HUES64 (cell line): ENCODE measurements around the gene UBR2.
"Not testable (repeated sequence)": the region's sequence is repeated elsewhere in the genome, so short reads cannot be mapped to it uniquely, and the experiment has no call there.

Experiments
- H3K27ac ChIP-seq: 2 replicates; pipeline ENCODE4 v1.7.0; 2013; ENCODE audit warnings: low read depth, low read length, inconsistent platforms
- H3K27me3 ChIP-seq: 2 replicates; pipeline ENCODE4 v1.6.1; 2013; ENCODE audit warnings: mild to moderate bottlenecking, low read length; ENCODE audit not compliant: insufficient read depth
- H3K36me3 ChIP-seq: 2 replicates; pipeline ENCODE4 v1.6.1; 2013; ENCODE audit warnings: mild to moderate bottlenecking, low read length; ENCODE audit not compliant: insufficient read depth
- H3K4me1 ChIP-seq: 2 replicates; pipeline ENCODE4 v1.6.1; 2013; ENCODE audit warnings: mild to moderate bottlenecking, low read length, moderate library complexity; ENCODE audit not compliant: insufficient read depth
- H3K4me3 ChIP-seq: 2 replicates; pipeline ENCODE4 v1.5.1; 2013; ENCODE audit warnings: mild to moderate bottlenecking, low read length, moderate library complexity
- H3K9ac ChIP-seq: 2 replicates; pipeline ENCODE4 v1.6.1; 2013; ENCODE audit warnings: mild to moderate bottlenecking, low read depth, low read length
- H3K9me3 ChIP-seq: 2 replicates; pipeline ENCODE4 v1.6.1; 2013; ENCODE audit warnings: low read depth, low read length; ENCODE audit not compliant: insufficient read depth
- WGBS: fragments of 150-250, 120-280 bp; methylation state at CpG from one replicate; pipeline ENCODE4 v1.1.7; 2013; ENCODE audit warnings: missing lambda C conversion rate; 5-methylcytosine and 5-hydroxymethylcytosine counted together

The UBR2 gene

DNA sequence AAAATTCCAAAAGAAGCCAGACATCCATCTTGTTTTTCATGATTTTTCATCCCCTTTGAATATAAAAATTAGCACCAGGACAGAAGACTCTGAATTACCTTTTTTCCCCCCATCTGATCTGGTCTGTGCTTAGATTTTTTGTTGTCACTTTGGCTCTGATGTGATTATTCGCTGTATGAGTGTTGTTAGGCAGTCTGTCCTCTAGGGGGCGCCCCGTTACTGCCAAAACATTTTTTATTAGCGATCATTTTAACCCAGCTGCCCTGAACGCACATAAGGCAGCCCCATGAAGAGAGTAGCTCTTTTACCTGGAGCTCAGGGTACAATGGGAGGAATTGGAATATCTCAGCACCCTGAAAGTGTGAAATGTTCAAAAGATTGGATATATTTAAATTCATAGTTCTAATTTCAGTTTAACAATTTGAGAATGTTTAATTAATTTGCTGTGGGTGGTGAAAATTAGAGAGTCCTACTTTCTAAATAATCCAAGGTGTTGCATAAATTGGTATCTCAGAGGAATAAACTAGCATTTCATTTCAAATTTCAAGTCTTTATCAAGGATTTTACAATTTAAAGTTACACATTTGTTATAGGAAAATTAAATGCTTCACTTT is 97.8 kb downstream of the UBR2 start:
- Histone ChIP-seq H3K36me3 (peaks cover 86% of the 10 kb centered on the region), H3K27me3 (no peaks in the 10 kb centered on the region), H3K4me3 (no peak overlapping the region), H3K9ac (no peak overlapping the region), H3K27ac (no peak overlapping the region), H3K4me1 (no peaks in the 10 kb centered on the region), H3K9me3 (no peaks in the 10 kb centered on the region)
- WGBS = 14% methylated on average over 5 of the region's 5 CpGs

GRCh38 chr6:42664718-42665117 is 100.9 kb downstream of the UBR2 start:
- Histone ChIP-seq H3K9ac (no peak overlapping the region), H3K9me3 (no peaks in the 10 kb centered on the region), H3K4me3 (no peak overlapping the region), H3K27ac (no peak overlapping the region), H3K27me3 (no peaks in the 10 kb centered on the region), H3K4me1 (no peaks in the 10 kb centered on the region), H3K36me3 (peaks cover 85% of the 10 kb centered on the region)
- WGBS = 94% methylated on average over 2 of the region's 2 CpGs

DNA sequence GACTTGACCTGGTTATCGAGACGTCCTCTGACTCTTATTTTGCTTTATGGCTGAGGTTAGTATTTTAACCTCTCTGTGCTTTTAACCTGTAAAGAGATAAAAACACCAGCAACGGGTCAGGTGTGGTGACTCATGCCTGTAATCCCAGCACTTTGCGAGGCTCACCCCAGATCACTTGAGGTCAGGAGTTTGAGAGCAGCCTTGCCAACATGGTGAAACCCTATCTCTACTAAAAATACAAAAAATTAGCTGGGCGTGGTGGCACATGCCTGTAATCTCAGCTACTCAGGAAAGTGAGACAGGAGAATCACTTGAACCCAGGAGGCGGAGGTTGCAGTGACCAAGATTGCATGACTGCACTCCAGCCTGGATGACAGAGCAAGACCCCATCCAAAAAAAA is 110.5 kb downstream of the UBR2 start:
- not testable (repeated sequence) for H3K9ac ChIP-seq, H3K4me1 ChIP-seq, H3K27ac ChIP-seq, H3K27me3 ChIP-seq, H3K4me3 ChIP-seq, H3K9me3 ChIP-seq
- H3K36me3 ChIP-seq = peaks cover 95% of the 10 kb centered on the region
- 92% methylated on average over 6 of the region's 6 CpGs for WGBS

DNA sequence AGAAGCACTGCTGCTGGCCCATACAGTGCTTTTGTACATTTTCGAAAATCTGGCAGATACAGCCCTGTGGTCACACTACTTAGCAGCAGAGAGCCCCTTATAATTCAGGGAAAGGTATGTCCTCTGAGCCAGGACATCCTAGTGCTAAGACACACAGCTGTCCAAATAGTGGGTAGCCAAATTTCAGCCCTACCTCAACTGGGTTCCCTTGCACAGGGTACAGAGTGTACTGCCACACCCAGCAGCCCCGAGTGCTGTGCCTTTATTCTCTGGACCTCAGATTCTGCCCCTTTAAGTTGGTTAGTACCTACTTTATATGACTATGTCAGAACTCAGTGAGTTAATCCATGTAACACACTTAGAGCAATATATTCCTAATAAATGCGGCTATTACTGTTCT is 111.0 kb downstream of the UBR2 start:
- Histone ChIP-seq H3K27ac (no peak overlapping the region), H3K9me3 (no peaks in the 10 kb centered on the region), H3K4me3 (no peak overlapping the region), H3K36me3 (peaks cover 95% of the 10 kb centered on the region), H3K27me3 (no peaks in the 10 kb centered on the region), H3K4me1 (no peaks in the 10 kb centered on the region), H3K9ac (no peak overlapping the region)
- 94% methylated on average over 3 of the region's 3 CpGs for WGBS

- Histone ChIP-seq H3K9ac (no peak overlapping the region), H3K4me1 (no peaks in the 10 kb centered on the region), H3K27me3 (no peaks in the 10 kb centered on the region), H3K4me3 (no peak overlapping the region), H3K9me3 (no peaks in the 10 kb centered on the region), H3K36me3 (peaks cover 93% of the 10 kb centered on the region), H3K27ac (no peak overlapping the region)
- 95% methylated on average over 5 of the region's 5 CpGs for WGBS
Observed at GRCh38 chr6:42679358-42679757, 115.5 kb downstream of the UBR2 start.

DNA sequence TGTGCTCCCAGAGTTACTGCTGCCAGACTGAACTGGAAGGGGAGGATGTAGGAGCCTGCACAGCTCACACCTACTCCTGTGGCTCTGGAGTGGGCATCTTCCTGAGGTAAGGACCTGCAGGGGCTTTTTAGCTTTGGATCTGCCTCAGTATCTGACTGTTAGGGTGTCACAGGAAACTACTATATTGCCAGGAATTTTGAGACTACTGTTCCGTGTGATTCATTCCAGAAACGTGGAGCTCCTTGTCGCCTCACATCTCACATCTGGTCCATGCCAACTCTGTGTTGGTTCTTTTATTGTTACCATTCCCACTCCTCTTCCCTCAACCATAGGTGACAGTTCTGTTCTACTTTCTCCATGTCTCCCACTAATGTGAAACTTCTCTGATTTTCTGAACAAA is 124.5 kb downstream of the UBR2 start:
- Histone ChIP-seq H3K9me3 (no peaks in the 10 kb centered on the region), H3K4me3 (no peak overlapping the region), H3K4me1 (no peaks in the 10 kb centered on the region), H3K27me3 (no peaks in the 10 kb centered on the region), H3K27ac (no peak overlapping the region), H3K9ac (no peak overlapping the region), H3K36me3 (peaks cover 82% of the 10 kb centered on the region)
- 98% methylated on average over 3 of the region's 3 CpGs for WGBS

DNA sequence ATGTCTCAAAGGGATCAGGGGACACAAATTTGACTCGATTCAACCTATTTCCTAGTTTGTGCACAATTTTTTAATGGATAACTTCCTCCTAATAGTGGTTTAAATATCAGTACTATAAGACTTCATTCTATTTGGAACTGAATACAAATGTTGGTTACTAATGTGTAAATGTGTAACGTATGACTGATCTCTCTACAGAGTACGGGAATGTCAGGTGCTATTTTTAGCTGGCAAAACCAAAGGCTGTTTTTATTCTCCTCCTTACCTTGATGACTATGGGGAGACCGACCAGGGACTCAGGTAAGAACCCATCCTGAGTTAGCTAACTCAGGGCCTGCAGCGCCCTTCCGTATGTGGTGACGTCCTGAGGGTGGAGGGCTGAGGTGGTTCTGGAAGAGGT is 125.5 kb downstream of the UBR2 start:
- Histone ChIP-seq H3K27me3 (no peaks in the 10 kb centered on the region), H3K36me3 (peaks cover 82% of the 10 kb centered on the region), H3K9me3 (no peaks in the 10 kb centered on the region), H3K27ac (no peak overlapping the region), H3K4me1 (no peaks in the 10 kb centered on the region), H3K4me3 (no peak overlapping the region), H3K9ac (no peak overlapping the region)
- 94% methylated on average over 7 of the region's 7 CpGs for WGBS

GRCh38 chr6:42690151-42690702 is 126.4 kb downstream of the UBR2 start:
- no peak overlapping the region for H3K4me3 ChIP-seq
- H3K27ac ChIP-seq = no peak overlapping the region
- H3K9me3 ChIP-seq = no peaks in the 10 kb centered on the region
- no peaks in the 10 kb centered on the region for H3K4me1 ChIP-seq
- 94% methylated on average over 5 of the region's 5 CpGs for WGBS
- H3K36me3 ChIP-seq = peaks cover 80% of the 10 kb centered on the region
- no peaks in the 10 kb centered on the region for H3K27me3 ChIP-seq
- no peak overlapping the region for H3K9ac ChIP-seq

DNA sequence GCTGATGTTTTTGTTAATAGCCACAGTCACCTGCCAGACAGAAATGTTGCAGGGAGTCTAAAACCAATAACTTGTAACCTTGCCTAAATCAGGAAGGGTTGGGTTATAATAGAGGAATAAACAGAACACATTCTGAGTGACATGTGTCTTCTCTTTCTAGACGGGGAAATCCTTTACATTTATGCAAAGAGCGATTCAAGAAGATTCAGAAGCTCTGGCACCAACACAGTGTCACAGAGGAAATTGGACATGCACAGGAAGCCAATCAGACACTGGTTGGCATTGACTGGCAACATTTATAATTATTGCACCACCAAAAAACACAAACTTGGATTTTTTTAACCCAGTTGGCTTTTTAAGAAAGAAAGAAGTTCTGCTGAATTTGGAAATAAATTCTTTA is 127.0 kb downstream of the UBR2 start:
- H3K4me3 ChIP-seq = no peak overlapping the region
- no peak overlapping the region for H3K27ac ChIP-seq
- no peak overlapping the region for H3K9ac ChIP-seq
- H3K36me3 ChIP-seq = peaks cover 74% of the 10 kb centered on the region
- H3K9me3 ChIP-seq = no peaks in the 10 kb centered on the region
- H3K27me3 ChIP-seq = no peaks in the 10 kb centered on the region
- 95% methylated on average over 2 of the region's 2 CpGs for WGBS
- H3K4me1 ChIP-seq = no peaks in the 10 kb centered on the region

DNA sequence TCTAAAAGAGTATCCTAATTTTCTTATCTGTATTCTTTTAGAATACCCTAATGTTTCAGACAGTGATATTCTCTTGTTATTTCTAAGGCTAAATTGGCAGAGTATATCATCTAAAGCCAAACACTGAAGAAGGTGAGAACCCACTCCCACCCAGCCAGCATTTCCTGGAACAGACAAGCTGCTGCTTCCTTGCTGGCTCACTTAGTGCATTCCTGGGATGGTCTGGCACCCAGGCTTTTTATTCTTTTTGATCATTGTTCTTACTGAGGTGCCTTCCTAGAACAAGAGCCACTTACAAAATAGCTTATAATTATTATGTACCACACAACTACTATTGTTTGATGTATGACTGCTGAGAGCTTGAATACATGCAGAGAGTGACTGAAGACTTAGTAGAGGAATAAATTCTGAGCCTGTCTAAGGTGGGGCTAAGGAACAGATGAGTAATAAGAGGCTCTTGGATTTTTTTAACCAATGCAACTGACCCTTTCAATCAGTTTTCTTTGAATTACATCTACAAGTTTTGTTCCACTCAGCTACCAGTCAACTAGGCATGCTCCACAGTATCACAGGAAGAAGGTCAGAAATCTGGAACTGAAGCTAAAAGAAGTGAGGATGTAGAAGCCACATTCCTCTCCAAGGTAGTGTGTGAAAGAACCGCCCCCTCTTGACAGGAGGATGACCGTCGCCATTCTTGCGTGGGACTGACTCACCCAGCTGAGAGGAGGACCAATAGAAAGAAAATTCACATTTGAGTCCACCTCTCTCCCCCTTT is 128.5 kb downstream of the UBR2 start:
- Histone ChIP-seq H3K36me3 (peaks cover 71% of the 10 kb centered on the region), H3K9me3 (no peaks in the 10 kb centered on the region), H3K4me3 (no peak overlapping the region), H3K9ac (no peak overlapping the region), H3K4me1 (no peaks in the 10 kb centered on the region), H3K27ac (no peak overlapping the region), H3K27me3 (no peaks in the 10 kb centered on the region)
- WGBS = 79% methylated on average over 4 of the region's 4 CpGs

GRCh38 chr6:42693725-42694323 is 130.0 kb downstream of the UBR2 start:
- Histone ChIP-seq H3K9me3 (no peaks in the 10 kb centered on the region), H3K4me1 (no peaks in the 10 kb centered on the region), H3K4me3 (no peak overlapping the region), H3K27me3 (no peaks in the 10 kb centered on the region), H3K9ac (no peak overlapping the region), H3K36me3 (peaks cover 58% of the 10 kb centered on the region), H3K27ac (no peak overlapping the region)
- WGBS = 90% methylated on average over 2 of the region's 2 CpGs
